NCI-H1092 (cell line): ENCODE results near the gene PTPRD.

ENCODE experiments used
- DNase-seq: peaks from one replicate; lab custom pipeline; 2025; lab: John Stamatoyannopoulos, UW

The PTPRD gene

DNA sequence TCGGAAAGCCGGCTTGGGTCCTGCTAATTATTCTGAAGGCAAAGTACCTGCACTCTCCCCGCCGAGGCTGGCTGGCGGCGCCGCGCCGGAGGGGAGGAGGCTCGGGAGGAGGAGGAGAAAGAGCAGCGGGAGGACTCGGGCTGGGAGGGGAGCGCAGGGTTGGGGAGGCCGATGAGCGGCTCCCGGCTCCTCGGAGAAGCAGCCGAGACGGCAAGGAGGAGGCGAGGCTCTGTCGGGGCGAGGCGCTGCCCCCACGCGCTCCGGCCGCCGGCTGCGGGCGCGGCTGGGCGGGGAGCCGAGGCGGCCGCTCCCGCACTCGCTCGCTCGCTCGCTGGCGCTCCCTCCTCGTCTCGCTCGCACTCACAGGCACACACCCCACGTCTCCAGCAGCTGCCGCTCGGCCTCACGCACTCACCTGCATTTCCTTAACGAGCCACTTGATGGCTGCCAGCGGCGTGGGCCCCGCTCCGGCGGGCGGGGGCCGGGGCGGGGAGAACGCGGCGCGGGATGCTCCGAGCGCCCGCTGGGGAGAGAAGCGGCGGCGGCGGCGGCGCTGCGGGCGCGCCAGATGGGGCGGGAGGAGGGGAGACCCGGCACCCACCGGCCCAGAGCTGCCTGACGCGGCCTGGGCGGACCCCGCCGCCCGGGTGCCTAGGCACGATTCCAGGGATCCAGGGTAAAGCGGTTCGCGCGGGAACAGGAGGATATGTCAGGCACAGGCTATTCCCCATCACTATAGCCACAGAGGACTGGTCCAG lies at the start of gene PTPRD:
TSS of gene PTPRD (minus strand) at position 362 of the 758 bp plus-strand sequence.
- peak; percentile 75 for DNase-seq

DNA sequence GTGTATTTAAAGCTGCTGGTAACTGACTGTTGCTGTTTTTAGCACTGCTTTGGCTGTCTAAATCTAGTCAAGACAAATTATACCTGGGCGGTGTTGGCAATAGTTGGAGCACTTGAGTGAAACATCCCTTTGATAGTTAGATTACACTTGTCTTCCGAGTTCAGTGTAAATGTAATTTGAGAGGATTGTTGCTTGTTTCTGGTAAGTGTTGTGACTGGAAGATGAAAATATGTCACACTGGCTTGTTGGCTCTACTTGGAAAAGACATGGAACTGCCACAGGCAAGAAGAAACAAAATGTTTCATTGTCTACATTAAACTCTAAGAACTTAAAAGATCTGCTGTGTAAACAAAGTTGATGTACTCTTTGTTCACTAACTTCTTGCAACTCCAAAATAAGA lies 49.2 kb upstream of the PTPRD start:
- no peak for DNase-seq

DNA sequence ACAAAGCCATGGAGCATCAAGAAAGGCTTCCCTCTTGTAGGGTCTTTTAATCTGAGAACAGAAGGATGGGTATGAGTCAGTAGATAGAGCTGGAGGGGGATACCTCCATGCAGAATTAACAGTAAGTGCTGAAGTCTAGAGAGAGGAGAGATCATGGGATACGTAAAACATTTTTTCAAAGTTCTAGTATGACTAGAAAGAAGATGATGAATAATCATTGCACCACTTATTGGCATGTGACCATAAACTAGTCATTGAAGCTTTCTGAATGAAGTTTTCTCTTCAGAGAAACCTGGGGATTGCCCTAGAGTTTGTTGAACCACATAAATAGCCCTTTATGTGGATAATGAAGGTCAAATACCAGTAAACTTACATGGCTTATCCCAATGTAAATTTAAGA lies 48.6 kb upstream of the PTPRD start:
- no peak for DNase-seq

DNA sequence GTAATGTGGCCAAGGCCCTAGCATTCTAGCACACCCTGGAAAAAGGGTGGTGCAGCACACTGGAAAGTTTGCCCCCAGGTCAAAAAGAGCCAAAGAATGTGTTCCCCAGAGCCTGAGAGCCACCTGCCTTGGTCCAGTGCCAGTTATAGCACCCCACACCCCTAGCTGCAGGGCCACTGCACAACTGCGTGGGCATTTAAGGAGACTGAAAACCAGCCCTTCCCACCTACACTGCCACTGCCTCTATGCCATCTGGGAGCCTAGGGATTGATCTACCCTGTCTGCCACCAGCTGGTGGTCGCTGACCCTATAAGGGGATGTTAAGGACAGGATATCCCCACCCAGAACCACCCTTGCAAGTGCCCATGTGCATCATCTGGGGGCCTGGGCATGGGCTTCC lies 38.2 kb upstream of the PTPRD start:
- DNase-seq = no peak

DNA sequence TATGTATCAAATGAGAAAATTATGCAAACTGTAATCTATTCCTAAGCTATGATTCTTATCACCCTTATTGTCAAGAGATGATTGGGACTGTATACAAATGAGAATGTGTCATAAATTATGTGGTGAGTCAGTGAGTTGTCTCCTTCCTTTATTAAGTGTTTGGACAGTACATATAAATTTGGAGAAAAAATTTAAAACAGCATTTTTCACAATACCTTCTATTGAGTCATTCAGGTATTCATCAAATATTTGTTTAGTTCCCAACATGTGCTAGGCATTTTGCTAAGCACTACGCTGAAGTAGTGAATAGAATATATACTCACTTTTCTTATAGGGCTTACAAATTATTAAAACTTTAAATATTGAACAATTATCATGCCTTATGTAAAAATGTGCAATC lies 36.3 kb upstream of the PTPRD start:
- no peak for DNase-seq

DNA sequence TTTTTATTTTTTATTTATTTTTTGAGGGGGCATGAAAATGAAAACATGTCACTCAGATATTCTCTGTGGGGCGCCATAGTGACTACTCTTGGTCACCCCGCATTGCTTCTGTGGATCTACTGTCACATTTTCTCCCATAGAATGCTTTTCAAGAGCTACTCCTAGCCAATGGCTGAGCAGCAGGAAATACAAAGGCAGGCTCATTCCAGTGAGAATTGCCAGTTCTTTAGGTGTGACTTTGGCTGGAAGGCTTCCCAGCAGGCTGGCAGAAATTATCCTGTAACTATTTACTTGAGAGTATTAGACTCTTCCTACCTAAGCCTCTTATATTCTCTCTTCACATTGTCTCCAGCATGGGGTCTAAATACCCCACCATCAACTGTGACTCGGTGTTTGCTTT lies 21.0 kb upstream of the PTPRD start:
- DNase-seq = no peak

DNA sequence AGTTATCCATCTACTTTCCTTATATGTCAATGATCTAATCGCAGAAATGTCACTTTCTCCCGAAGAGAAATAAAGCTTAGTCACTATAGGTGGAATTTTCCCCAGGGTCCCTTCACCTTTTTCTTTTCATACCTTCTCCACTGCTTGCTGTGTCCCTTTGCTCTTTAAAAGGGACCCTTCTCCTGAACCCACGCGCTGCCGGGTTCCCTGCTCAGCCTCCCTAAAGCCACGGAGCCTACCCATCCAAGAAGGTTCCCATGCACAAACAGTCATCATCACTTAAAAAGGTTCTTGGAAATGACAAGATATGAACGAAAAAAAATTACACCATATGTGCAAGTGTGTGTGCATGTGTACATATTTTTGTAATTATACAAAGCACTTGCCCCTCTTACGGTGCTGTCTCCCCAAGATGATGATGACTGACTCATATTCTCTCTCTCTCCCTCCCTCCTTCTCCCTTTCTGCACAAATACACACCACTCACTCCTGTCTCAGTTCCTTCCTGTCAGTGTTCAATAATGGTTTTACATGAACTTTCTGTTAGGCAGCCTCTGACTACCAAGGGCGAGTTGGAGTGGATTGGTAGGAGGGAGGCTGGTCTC lies 1.5 kb upstream of the PTPRD start:
- DNase-seq = no peak

DNA sequence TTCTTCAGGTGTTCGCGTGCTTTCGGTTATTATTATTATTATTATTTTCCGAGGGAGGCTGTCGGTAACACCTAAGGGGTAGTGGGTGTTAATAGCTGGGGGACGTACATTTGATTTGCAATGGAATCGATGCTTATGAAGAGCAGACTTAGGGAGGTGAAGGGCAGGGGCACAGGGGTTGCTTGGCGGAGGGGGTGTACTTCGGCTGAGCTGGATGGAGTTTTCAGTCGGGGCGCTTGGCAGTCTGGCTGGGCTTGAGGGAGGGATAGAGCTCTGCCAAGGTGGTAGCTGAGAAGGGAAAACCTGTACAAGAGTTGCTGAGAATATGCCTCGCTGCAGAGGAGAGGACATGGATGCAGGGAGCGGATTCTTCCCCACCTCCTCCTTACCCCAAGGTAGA lies 617 bp upstream of the PTPRD start:
- DNase-seq = peak; percentile 15

DNA sequence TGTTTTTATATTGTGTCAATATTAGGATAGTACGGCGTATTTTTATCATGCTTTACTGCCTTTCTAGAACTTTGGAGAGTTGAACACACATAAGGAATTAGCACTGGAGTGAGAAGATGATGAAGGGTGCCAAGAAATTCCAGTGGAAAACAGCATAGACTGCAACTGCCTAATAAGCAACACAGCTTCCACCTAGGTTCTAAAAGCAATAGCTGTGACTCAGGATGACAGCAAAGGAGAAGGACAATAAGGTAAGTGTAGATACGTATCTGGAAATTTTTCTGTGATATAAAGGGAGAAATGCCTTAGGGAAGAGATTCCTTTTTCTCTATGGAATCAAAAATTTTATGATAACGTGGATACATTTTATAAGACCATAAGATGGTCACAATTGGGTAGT lies 7.4 kb downstream of the PTPRD start:
- no peak for DNase-seq

DNA sequence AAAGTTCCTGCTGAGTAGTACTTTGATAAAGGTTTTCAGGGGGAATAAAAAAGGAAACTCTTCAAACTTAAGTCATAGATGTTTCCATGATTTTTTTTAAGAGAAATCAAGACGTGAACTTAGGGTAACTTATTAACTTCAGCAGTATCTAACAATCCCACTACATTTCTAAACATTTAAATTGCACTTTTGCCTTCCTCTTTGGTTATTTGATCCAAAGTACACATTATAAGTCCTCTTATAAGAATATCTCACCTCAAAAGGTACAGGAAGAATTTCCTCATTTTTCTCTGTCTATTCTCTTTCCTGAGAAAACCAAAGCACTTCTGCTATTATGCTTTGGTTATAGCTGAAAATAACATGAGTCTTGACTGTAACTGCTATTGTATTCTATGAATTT lies 7.9 kb downstream of the PTPRD start:
- no peak for DNase-seq

DNA sequence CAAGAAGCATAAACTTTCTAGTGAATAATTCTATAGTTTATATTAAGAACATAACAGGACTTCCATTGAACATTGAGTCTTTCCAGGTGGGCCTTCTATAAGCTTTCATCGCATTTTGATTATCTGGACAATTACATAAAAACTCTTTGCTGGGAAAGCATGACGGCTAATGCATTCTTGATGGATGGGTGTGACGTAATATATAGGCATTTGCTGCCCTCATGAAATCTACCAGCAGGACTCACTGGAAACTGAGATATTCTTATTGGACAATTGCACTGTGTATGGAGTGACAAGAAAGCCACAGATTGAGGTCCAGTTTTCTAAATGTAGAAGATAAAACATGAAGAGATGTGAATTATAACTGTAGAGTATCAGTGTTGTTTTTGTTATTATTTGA lies 15.0 kb downstream of the PTPRD start:
- DNase-seq = no peak

DNA sequence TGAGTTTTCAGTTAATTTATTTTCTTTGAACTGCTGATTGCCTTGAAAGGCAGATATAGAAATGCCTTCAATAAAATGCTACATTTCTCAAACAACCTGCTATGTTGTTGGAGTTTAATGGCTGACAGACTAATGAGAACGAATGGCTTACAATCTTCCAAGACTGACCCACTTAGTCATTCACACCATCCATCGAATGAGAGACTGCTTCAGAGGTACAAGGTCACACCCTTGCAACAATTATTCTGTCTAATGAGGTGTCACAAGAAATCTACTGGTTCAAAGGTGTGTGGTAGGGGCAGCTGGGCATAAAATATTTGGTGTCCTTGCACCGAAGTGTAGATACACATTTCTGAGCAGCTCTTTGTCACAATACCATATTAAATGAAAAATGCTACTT lies 18.3 kb downstream of the PTPRD start:
- no peak for DNase-seq

DNA sequence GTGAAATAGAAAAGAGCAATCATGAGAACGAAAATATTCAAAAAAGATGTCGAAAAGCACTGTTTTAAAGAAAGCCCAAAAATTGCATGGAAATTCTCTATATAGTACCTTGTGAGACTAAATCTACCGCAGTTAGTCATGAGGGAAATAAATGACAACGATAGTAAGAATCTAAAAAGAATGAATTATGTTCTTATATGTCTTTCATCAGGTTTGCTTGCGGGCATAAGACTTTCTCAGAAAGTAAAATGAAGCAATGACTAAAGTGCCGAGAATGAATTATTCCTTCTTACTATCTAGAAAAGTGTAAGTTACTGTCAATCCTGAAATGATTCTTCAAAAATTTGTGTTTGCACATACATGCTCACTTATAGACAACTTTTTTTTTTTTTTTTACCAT lies 26.4 kb downstream of the PTPRD start:
- DNase-seq = no peak

DNA sequence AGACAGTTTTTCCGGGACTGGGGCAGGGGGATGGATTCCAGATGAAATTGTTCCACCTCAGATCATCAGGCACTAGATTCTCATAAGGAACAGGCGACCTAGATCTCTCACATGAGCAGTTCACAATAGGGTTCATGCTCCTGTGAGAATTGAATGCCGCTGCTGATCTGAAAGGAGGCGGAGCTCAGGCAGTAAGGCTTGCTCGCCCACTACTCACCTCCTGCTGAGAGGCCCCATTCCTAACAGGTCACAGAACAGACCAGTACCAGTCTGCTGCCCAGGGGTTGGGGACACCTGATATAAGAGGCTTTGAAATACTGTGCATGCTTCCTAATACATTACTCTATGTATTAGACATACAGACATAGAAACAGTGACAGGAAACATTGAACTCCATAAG lies 41.1 kb downstream of the PTPRD start:
- no peak for DNase-seq

DNA sequence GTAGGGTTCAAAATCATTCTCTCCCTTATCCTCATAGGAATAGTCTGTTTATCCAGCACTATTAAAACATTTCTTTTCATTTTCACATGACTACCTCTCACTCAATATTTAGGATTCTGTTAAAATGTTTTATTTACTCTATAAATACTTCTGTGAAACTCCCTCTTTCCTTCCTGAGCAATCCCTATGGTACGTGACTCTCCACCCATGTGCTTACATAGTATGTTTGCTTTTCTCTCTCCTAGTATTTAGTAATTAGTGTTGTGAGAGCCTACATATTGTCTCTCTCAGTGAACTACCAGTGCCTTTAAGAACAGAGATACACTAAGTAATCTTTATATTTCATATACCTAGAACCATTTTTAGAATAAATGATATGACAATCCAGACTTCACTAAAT lies 46.0 kb downstream of the PTPRD start:
- DNase-seq = no peak

DNA sequence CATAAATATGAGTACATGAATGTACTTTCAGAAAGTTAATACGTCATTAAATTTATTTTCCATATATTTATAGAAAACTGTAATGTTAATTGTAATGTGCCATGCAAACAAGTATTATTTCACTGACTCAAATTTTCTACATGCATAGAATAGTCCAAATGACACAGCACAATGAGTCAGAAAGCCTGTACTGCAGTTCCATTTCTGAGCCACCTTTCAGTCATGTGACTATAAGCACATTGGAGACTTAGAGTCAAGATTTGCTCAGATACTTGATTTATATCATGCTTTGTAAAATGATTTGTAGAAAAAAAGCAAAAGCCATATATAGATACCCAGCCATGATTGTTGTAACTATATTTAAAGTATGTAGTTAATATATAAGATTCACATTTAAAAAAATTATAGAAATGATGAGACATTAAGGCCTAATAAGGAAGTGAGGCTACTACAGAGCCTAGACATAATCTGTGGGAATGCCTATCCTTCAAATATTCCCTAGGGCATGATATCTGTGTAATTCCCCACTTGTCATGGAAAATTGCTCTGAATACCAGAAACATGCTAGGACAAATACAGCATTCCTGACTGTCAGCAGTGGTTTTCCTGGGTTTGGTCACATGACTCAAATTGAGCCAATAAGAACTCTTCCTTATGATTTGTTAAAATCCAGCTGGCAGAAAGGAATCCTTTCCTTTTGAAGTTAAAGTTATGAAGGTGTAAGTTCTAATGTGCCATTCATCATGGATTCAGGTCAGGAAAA lies 50.0 kb downstream of the PTPRD start:
- no peak for DNase-seq

DNA sequence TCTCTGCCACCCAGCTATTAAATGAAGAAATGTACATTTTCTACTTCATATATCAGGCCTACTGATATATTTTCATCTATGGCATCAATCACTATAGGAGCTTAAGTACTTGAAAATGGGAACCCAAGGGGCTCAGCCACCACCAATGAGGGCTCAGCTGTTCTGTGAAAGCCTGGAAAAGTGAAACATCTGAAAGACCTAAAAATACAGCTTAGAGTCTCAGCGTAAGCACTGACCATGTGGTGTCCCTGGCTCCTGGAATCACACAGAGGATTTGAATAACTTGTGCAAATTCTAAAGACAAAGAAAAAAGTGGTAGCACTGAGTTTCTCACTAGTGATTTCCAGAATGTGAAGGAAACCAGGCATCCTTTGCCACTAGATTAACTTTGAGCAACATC lies 64.5 kb downstream of the PTPRD start:
- no peak for DNase-seq

DNA sequence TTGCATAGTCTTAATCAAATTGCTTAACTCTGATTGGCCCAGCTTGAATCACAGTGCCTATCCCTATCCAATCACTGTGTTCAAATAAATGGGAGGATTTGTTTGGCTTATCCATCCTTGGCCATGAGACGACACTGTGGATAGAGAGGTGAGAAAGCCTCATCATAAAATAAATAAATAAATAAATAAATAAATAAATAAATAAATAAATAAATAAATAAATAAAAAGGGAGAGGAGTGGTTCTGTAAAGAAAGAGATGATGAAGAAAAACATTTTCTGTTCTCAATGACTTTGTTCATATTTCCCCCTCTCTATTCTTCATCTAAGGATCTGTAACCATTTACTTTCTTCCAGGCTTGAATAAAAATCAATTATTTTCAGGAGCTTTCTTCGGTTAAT lies 74.7 kb downstream of the PTPRD start:
- no peak for DNase-seq

DNA sequence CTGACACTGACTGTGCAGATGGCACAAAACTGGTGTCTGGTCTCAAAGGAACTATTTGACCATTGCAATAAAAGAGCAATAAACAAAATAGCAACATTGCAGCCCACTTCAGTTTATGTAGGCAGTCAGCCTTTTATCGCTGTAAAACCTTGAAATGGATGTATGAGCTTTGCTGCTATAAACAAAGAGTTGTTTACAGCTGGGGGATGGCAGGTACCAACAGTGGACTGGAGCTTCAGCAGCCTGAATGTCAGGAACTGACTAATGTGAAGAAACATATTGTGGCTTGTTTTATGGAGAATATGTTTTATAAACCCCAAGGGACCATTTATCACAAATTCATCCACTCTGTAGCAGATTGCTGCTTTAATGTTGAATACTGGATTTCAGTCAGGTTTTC lies 78.0 kb downstream of the PTPRD start:
- DNase-seq = no peak

DNA sequence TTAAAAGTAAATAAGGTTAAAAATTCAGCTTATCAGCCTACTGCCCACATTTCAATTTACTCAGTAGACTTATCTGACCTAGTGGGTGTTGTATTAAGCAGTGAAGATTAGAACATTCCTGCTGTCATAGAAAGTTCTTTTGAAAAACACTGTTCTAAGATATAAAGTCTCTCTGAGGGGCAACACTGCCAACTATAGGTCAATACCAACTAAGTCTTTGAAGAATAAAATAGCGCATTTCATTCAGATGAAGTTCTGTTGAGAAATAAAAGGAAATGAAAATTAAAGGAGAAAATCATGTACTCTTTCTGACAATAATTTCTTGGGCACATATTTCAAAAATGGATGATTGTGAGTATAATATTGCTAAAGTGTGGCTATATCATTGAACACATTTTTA lies 86.8 kb downstream of the PTPRD start:
- no peak for DNase-seq

DNA sequence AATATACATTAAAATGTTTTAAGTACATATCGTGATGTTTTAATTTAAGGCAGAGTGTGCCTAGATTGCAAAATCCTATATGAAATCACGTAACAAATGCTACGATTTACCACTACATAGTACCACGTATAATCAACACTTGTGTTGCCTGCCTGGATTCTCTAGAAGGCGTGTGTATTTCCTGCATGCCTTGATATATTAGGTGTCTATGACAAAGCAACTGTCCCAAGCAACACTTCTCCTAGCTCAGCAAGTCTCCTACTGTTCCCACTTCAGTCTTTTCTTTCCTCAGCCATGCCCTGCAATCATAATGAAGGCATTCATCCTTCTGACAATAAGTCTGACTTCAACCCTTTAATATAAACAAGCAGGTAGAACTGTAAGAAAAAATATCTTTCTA lies 89.6 kb downstream of the PTPRD start:
- no peak for DNase-seq

DNA sequence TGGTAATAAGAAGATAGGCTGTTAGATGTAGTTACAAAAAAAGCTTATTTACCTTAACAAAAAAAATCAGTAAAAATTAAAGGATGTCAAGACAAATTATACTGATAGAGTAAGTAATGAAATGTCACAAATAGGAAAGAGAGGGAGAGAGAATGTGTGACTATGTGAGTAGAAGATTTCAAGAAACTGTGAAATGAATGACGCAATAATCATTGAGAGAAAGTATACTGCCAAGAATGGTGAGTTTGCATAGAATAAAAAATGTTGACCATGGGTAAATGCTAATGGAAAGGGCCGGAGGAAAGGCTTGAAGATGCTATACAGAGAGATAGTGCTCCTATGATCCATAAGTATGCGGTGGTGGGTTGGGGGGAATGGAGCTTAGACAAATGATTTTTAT lies 100.7 kb downstream of the PTPRD start:
- no peak for DNase-seq

DNA sequence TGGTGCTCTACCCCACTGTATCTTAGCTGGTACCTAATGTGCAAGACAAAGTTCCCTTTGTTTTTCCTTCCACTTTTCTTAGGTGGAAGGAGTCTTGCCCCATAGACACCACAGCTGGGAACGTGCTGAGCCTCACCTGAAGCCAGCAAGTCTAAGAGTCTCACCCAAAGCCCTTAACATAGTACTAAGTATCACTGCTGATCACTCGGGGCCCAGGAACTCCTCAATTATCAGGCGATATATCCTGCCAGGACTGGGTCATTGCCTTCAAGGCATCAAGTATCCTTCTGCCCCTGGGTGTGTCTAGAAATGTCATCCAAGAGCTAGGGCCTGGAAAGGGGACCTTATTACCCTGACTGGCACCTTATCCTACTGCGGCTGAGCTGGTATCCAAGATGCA lies 123.9 kb downstream of the PTPRD start:
- no peak for DNase-seq
